GM18526 (cell line): ENCODE data around the gene ALK.

Experiments
- POLR2A ChIP-seq: IDR thresholded peaks from 3 replicates; pipeline ENCODE4 v1.6.1; 2011; ENCODE audit not compliant: insufficient read length; ENCODE audit errors: extremely low read depth

ALK gene

GRCh38 chr2:29920631-29921559 is 491 bp downstream of the ALK start:
- no peak for TF ChIP-seq POLR2A

GRCh38 chr2:29920130-29920577 is 1.2 kb downstream of the ALK start:
- TF ChIP-seq POLR2A, result no peak

- no peak for TF ChIP-seq POLR2A
Measured at GRCh38 chr2:29918941-29919340, 2.4 kb downstream of the ALK start.

GRCh38 chr2:29917781-29918180 is 3.6 kb downstream of the ALK start:
- no peak for TF ChIP-seq POLR2A

GRCh38 chr2:29916571-29916970 is 4.8 kb downstream of the ALK start:
- TF ChIP-seq POLR2A, result no peak

GRCh38 chr2:29910960-29911359 is 10.4 kb downstream of the ALK start:
- TF ChIP-seq POLR2A, result no peak

GRCh38 chr2:29910465-29910864 is 10.9 kb downstream of the ALK start:
- no peak for TF ChIP-seq POLR2A

- no peak for TF ChIP-seq POLR2A
Measured at GRCh38 chr2:29902356-29902755, 19.0 kb downstream of the ALK start.

GRCh38 chr2:29900971-29901633 is 20.3 kb downstream of the ALK start:
- no peak for TF ChIP-seq POLR2A

- TF ChIP-seq POLR2A, result no peak
Measured at GRCh38 chr2:29898999-29899398, 22.4 kb downstream of the ALK start.

- TF ChIP-seq POLR2A, result no peak
Measured at GRCh38 chr2:29894822-29895614, 26.4 kb downstream of the ALK start.

- no peak for TF ChIP-seq POLR2A
Measured at GRCh38 chr2:29892585-29893259, 28.7 kb downstream of the ALK start.

- no peak for TF ChIP-seq POLR2A
Measured at GRCh38 chr2:29881089-29881730, 40.2 kb downstream of the ALK start.

- no peak for TF ChIP-seq POLR2A
Measured at GRCh38 chr2:29880084-29880483, 41.3 kb downstream of the ALK start.
